DMS79 (cell line): ENCODE data around the gene OMG.
"Not testable (repeated sequence)": the region's sequence is repeated elsewhere in the genome, so short reads cannot be mapped to it uniquely, and the experiment has no call there.

Source experiments
- DNase-seq: peaks from one replicate; lab custom pipeline; 2025; lab: John Stamatoyannopoulos, UW

OMG gene

GRCh38 chr17:31308372-31309334, 11.6 kb upstream of the OMG start:
- DNase-seq = no peak

- DNase-seq = no peak
Observed at GRCh38 chr17:31307640-31308039, 10.6 kb upstream of the OMG start.

DNA sequence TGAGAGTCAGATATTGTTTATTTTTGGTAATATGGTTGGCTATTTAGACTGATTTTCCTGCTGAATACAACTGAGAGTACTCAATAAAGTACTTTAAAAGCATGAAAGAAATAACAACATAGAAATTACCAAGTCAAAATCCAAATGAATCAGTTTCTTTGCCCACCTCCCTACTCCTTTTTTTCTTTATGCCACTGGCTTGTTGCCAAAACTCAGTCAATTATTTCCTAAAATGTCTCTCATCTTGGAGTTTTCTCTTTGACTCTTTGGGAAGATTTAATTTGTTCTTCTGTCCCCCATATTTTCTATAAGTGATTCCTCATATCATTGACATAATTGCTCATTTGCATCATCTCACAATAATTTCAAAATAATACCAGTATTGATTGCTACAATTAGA, 2.6 kb upstream of the OMG start:
- DNase-seq = no peak

- DNase-seq = no peak
Observed at GRCh38 chr17:31296142-31296541, 897 bp downstream of the OMG start.

DNA sequence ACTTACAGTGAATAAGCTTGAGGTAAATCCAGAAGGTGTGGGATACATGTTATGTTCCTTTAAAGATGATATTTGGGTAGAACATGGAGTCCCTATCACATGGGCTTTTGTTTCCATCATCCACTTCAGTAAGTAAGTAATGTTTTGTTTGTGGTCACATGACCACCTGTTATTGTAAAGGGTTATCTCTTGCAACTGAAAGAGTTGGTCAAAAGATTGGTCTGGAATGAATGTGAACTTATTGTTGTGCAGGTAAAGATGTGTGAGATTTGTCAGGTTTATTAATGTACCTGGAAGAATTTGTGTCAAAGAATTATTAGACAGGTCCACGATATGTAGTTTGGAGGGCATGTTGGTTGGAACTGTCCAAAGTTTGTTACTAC, 1.6 kb downstream of the OMG start:
- DNase-seq = no peak

DNA sequence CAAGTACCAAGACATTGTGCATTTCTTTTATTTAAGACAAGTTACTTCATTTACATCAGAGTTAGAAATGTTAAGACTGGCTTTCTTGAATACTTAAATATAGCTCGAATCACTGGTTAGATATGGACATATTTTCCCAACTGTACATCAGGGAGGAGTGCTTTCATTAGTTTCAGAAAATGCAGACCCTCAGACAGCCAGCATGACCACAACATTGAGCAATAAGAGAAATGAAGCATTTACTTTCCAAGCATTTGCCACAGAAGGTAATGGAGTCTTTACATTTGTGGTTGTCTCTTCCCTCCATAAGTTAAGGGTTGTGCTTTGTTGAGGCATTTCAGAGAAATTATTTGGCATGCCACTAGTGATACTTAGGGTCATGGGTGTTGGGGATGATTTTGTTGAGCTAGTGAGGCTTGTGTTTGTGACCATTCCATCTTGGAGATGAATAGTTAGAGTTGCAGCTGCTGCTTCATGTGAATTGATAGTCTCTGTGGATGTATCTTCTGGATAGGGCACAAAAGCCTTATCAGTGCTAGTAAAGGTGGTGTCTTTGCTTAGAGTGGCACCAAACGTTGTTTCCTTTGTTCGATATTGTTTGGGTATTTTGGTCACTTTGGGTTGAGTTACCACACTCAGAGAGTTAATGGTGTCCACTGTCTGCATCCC, 2.1 kb downstream of the OMG start:
- no peak for DNase-seq

GRCh38 chr17:31294231-31294630, 2.8 kb downstream of the OMG start:
- no peak for DNase-seq

DNA sequence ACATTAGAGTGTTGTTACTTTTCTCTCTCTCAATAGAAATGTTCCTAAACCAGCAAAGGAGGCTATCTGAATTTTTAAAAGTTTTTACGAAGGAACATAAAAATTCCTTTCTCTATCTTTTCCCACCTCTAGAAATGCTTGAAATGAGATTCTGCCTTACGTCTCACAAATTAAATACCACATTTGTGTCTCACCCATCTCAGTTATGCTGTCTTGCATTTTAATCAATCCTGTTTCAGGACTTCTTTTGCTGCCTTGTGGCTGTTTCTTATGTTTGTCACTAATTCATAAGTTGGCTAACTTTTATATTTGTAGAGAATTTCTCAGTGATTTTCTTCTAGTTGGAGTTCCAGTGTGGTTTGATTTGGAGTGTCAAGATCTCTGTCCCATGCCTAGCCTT, 3.5 kb downstream of the OMG start:
- DNase-seq = no peak

DNA sequence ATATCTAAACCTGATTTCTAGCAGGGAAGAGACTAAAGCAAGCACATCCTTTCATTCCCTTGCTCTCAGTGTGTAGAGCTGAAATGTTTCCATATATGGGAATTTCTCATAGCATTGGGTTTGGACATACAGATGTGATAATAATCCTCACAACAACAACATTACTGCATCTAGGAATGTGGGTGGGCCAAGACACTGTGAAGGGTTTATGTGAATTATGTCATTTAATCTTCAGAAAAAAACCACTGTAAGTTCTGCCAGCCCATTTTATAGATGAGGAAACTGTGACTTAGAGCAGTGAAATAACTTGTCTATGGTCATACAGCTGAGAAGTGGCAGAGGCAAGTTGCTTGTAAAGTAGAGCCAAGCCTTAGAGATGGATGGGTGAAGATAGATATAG, 5.2 kb downstream of the OMG start:
- no peak for DNase-seq

GRCh38 chr17:31289790-31290189, 7.2 kb downstream of the OMG start:
- no peak for DNase-seq

- not testable (repeated sequence) for DNase-seq
Observed at GRCh38 chr17:31287932-31288331, 9.1 kb downstream of the OMG start.

DNA sequence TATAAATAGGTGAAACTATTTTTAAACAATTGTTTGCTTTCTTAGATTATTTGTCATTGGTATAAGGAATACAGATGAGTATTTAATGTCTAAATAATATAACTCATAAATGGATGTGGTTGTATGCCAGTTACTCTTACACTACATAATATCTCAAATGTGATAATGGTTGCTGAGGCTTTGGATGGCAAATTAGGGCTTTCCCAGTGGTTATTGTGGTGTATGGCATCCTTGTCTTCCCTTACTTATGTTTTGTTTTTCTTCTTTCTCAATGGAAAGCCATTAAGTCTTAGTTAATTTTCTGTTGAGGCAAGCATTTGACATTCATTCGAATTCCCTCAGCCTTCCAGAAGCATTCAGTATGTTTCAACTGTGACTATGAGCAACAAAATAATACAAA, 10.5 kb downstream of the OMG start:
- DNase-seq = no peak

- DNase-seq = no peak
Observed at GRCh38 chr17:31283841-31284240, 13.2 kb downstream of the OMG start.

DNA sequence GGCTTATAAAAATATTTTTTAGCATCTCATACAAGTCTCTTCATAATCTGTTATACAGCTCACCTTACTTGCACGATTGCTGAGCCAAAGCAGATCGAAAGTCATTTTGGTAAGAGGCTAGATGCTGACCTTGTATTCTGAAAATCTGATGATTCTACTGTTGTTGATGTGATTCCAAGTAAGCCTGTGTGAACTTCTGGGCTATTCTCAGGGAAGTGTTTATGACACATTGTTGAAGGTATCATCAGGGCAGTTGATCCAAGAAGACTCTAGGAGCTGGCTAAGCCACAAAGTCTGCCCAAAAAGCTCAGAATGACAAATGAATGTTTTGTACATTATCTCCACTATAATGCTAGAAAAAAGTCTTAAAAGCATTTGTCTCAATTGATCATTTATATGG, 16.0 kb downstream of the OMG start:
- DNase-seq = no peak

- DNase-seq = no peak
Observed at GRCh38 chr17:31279401-31279800, 17.6 kb downstream of the OMG start.

DNA sequence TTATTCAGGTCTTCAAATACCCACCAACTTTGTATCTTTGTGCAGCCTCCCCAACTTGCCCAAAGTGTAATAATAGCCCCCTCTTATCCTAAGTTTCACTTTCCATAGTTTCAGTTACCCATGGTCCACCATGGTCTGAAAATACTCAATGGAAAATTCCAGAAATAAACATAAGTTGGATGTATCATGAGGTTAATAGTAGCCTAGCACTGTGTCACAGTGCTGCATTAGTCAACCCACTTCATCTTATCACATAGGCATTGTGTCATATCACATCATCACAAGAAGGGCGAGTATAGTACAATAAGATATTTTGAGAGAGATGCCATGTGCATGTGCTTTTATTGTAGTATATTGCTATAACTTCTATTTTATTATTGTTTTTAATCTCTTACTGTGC, 21.9 kb downstream of the OMG start:
- DNase-seq = no peak

DNA sequence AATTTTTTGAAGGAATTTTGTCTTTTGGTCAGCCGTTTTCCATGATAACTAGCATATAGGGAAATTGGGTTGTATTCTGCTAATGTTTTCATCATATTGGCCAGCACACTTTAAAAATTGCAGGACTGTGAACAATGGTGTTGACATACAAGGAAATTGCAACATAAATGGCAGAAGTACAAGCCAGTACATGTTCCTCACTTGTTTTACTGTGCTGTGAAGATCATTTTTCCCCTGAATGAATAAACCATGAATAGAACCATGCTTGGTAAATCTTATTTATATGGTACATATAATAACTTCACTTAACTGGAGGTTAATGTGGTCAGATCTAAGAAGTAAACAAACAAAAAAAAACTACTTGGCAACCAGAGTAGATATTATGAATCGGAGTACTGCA, 22.8 kb downstream of the OMG start:
- DNase-seq = peak; percentile 89

DNA sequence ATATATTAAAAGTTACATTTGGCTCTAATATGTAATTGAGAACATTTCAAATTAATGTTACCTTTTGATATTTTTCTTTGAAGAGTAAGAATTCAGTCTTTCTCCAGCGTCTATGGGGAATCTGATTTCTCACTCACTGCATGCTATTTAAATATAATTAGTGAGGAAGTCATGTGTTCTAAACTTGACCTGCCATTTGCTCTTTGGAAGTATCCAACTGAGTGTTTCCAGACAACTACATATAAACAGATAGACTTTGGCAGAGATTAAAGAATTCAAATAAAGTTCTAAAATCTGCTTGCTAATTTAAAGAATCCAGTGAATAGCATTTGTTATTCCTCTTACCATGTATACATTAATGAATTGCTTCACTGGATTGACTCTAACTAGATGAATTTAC, 23.5 kb downstream of the OMG start:
- DNase-seq = no peak

DNA sequence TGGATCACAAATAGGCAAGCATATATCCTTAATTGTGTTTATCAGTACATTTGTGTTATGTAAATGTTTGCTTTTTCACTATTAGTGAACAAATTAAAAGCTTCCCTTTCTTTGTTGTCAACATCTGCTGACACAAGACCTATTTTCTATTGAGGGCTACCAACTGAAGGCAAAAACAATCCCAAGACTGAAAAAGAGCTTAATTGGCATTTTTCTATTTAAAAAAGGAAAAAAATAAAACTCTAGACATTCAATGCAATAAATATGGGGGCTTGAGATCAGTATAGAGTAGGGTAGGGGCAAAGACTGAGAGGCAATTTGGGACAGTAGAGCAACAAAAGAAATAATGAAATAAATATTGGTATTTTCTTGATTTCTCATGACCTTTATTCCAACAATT, 24.2 kb downstream of the OMG start:
- no peak for DNase-seq

- no peak for DNase-seq
Observed at GRCh38 chr17:31272236-31272635, 24.8 kb downstream of the OMG start.

DNA sequence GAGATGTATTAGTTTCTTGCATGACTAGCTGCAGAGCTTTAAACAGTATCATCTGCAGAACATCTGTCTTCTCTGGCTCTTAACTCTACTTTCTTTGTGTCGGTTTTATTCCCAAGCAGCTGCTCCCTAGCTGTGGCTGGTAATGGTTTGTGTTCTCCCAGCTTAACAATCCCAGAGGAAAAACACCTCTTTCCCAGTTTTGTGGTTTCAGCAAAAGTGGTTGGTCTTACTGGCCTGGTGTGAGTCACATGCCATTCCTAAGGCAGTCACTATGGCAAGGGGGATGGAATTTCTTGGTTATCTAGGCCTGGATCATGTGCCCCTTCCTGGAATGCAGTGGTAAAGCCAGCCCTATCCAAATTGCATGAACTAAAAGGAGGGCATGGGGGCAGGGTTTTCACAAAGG, 27.5 kb downstream of the OMG start:
- DNase-seq = no peak

- DNase-seq = no peak
Observed at GRCh38 chr17:31269036-31269577, 27.9 kb downstream of the OMG start.

DNA sequence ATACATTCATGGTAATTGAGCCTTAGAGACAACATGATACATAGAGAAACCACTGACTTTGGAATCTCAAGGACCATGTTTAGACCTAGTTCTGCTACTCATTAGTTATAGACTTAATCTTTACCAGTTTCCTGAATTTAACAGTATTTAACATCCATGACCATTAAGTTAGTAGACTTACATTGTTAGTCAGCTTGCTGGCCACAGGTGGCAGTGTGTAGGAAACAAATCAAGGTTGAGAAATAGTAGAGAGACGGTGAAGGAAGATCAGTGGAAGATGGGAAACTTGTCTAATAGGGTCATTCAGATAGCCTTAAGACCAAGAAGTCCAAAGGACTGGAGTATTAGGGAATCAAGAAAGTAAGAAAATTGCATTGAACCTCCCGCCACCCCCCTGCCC, 31.0 kb downstream of the OMG start:
- DNase-seq = no peak
